Measurements from ENCODE around the gene SHH.

Gene SHH

GRCh38 chr7:155842496-155843265 lies 30.4 kb upstream of the SHH start:
- no peak for DNase-seq

DNA sequence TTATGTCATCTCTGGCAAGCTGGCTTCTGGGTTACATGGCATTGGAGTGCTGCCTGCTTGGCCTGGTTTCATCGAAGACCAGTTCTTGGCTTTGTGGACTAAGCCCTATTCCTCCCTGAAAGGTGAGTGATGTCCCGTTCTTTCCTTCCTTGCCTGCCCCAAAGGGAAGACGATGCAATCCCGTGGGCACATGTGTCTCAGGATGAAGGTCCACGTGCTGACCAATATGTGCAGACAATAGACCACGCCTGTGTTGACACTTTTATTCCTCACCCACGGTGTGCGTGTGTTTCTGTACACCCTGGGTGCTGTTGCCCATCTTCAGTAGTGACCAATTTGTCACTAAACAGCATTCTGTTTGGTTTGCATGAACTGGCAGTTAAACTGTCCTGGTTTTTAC lies 28.6 kb upstream of the SHH start:
- no peak for DNase-seq

DNA sequence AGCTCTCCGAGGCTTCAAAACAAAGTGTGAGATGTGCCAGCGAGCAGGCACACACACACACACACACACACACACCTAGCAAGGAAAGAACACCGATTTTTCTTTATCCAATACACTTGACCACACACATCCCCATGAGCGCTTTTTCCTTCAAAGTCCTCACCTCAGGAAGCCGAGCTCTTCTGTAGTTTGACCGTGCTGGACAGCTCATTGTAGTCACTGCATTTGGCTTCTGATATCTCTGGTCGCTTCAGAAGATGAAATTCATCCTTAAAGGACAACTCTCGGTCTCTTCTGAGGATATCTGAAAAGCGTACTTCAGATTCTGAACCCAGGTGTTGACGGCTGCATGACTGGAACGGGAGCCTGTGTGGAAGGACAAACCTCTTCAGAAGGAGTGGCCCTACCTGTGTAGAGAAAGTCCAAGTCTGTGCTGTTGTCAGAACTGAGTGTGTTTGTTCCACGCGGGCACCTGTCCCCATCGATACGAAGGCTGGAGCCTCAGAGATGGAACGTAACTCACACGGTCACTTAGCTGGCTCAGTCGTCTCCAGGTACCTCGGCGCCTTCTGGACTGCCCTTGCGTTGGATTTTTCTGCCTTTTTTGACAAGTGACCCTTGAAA lies 28.1 kb upstream of the SHH start:
- no peak for DNase-seq

DNA sequence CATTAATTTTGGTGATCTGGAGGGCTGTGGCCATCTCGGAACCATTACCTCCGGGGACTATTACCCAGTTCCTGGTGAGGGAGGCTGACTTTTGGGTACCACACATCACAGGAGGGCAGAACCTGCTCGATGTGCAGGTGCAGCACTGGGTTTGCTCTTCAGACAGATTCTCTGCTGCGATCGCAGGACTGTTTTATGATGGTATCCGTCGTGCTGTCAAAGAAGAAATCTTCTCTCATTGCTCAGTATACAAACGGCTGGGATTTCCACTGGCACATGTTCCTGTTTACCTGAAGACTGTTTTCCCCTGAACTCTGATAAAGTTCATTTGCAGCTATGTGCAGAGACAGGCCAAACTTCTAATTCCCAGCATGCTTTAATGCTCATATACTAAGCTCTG lies 27.2 kb upstream of the SHH start:
- DNase-seq, result no peak

- DNase-seq, result peak; percentile 2
Measured at GRCh38 chr7:155838312-155838711, 26.0 kb upstream of the SHH start.

DNA sequence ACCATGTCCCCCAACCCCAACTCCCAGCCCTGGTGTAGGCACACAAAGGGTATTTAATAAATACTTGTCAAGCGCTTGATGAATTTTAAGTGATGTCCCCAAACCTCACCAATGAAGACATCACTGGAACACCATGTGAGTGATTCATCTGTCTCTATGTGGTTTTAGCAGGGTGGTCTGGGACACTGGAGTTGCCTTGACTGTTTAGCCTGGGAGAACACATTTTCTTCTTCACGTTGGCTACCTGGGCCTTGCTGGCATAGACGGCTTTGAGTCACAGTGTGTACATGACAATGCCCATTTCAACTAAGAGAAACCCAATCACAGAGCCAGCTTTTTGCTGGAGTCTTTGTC lies 24.8 kb upstream of the SHH start:
- no peak for DNase-seq

DNA sequence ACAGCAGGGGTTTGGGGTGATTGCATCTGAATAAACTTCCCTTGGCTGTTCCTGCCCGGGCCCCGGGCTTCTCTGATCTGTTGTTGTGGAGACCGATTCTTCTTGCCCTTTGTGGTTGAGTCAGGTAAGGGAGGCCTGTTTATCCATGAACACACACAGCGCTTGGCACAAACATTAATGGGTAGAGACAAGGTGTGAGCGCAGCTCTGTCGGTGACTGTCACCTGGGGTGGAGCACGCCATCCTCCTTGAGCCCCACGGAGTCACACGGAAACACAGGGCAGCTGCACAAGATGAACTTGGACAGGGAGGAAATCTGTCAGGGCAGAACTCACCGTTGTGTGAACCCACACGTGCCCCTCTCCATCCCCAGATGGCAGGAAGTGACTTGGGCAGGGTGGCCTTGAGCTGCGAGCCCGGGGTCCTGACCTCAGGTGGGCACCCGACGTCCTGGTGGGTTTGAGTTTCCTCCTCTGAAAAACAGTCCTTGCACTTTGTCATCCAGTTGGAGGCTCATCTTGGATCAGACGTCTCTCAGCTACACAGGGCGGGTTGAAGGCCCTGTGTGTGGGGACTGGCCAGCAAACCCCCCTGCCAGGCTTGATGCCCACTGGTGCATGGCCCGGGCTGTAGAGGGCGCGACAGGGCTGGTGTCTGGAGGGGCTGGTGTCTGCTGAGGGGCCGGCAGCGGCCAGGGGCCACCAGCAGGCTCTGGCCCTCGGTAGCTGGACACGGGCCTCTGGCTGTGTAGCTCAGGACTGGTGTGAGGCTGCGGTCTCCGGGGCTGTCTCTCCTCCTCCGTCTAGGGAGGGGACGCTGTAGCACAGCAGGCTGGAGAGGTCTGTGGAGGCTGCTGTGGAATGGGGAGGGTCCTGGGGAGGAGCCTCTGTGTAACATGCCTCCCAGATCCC lies 24.2 kb upstream of the SHH start:
- DNase-seq, result no peak

- DNase-seq, result no peak
Measured at GRCh38 chr7:155835446-155836215, 23.4 kb upstream of the SHH start.

- no peak for DNase-seq
Measured at GRCh38 chr7:155834486-155835048, 22.3 kb upstream of the SHH start.

DNA sequence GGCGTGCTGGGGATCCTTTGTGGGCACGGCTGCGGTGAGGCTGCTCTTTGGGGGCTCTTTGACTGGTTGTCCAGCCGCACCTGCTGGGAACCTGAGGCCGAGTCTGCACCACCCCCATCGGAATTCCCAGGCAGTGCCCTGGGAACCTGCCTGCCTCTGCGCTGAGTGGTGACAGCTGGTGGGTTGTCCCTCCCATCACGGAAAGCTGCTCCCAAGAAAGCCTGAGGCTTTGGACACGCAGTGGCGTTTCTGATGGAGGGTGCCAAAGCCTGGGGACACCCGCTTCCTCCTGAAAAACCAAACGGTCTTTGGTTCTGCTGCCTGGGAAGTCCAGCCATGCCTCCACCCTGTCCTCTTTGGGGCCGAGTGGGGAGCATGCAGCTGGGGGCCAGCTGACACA lies 21.4 kb upstream of the SHH start:
- no peak for DNase-seq

- no peak for DNase-seq
Measured at GRCh38 chr7:155832581-155832981, 20.3 kb upstream of the SHH start.

DNA sequence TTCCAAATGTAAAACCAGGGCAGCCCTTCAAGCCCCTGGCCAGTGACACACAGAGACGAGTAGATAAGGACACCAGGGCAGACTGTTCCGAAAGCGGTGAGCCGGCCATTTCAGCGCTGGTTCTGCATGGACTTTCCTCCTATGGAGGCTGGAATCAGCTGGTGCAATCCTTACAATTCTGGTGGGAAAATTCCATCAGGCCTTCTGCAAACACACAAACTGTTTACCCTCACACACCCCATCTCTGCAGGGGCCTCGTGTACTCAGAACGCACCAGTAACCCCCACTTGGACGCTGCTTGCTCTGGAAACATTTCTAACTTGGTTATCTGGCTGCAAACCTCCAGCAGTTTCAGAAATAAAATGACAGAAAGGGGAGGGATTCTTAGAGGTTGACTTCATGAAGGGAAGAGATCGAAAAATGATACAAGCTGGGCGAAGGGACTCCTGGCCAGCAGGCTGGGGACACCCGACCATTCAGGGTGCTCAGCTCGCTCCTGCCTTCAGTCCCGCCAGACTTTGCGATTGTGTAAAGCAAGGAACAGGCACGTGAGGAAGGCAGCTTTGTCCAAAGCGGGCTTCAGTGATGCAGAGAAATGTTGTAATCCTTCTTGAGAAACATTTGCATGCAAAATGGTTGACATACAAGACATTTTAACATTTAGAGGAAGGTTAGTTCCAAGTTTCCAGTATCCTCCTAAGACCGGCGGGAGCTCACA lies 19.7 kb upstream of the SHH start:
- no peak for DNase-seq

DNA sequence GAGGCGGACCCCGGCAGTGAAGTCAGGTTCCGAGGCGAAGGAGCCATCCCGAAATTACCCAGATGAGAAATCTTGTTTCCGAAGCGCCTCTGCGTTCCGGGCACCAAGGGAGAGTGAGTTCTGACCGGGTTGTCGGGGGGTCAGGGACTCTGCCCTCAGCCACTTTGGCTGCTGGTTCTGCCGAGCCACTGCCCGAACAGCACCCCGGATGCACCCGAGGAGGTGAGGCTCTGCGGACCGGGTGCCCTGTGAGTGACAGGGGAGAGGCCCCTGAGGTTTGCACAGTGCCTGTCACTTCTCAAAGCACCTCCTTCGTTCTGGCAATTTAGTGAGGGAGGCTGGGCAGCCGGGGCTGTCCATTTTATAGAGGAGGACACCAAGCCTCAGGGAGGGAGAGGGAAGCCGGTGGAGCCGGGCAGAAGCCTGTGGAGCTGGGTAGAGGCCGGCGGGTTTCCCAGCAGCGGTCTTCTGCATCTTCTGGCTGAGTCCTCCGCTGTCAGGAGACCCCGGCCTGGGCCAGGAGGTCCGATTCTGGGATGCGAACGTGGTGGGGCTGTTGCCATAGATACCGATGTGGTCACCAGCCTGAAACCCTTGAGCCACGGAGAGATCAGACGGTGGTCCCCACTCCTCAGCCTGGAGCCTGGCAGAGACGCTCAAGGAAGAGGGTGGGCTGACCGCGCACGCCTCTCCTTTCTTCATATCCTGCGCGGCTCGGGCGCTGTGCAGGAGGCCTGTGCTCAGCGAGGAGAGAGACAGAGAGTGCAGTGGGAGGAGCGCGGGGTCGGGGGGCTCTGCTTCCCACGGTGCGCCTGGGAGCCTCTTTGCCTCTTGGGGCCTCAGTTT lies 18.9 kb upstream of the SHH start:
- DNase-seq, result no peak

DNA sequence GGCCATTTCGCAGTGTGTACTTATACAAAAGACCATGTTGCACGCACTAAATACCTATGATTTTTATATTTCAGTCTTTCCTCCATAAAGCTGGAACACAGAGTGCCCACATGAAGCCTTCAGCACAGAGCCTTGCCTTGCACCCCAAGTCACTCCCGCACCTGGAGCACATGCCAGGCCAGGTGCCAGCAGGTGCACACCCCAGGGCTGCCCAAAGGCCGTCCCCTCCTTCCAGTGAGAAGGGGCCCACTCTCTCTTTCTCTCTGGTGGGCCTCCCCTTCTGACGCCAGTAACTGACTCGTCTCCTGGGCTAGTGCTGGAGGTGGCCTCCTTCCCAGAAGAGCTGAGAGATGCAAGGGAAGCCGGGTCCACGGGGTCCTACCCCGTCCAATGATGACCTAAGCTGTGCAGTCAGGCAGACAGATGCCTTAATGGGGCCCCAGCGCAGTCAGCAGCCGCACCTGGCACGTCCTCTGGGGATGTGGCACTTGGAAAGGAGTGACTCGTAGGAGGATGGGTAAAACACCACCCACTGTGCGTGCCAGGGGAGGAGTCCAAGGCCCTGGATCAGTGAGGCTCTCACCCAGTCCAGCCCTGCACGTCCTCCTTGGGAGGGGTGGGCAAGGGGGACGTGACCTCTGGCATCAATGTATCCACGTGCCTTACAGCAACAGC lies 17.7 kb upstream of the SHH start:
- DNase-seq, result no peak

DNA sequence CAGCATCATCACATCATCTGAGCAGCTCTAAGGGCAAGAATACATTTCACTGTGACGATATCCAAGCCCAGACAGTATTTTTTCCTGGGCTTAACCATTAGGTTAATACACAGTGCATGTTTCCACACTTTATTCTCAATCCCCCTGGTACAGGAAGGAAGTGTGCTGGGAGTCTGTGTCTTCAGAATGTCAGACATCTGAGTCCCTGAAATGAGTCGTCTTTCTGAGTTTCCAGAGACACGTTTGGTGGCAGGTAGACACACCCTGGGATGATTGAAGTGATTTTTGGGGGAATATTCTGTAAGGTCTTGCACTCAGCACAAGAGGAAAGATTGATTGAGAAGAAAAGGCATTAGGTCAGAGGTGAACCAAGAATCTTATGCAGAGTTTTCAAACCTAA lies 13.1 kb upstream of the SHH start:
- DNase-seq, result no peak

DNA sequence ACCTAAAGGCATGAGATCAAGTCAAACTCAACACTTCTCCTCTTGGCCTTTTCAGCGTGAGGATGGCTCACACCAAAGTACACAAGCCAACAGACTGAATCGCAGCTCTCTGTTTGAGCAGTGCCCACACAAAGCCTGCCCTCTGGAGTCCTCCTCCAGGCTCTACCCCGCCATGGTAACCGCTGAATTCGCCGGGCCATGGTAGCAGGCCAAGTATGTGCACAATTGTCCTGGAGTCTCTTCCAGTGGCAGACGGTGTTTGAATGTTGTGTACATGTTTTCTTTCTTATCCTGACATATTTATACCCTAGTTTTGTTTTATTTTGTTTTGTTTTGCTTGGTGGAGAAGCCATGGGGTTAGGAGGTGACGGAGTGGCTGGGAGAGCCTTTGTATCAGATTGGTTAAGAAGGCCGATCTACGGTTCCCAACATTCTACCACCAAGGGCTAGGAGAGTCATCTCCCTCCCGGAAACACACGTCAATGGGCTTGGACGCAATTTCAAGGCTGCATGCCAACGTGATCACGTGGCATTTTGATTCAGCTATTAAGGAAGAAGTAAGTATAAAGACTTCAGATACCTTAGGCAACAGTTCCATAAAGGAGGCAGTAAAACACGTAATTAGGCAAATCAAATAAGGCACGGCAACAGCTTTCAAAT lies 12.1 kb upstream of the SHH start:
- no peak for DNase-seq

DNA sequence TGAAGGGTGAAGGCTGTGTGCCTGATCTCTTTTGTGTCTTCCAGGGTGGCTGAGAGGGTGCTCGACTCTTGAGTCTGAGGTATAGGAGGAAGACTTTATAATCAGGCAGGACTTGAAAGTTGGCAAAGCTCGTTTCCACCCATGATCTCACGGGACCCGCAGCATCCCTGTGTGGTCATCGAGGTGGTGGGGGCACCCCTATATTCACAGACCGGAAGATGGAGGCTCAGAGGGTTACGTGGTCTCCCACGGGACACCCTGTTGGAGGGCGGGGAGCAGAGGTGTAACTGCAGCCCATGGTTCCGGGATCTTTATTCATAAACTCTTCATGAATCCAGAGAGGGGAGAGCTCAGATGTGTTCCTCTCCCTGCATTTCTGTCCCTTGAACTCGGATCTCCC lies 9.6 kb upstream of the SHH start:
- DNase-seq, result no peak

DNA sequence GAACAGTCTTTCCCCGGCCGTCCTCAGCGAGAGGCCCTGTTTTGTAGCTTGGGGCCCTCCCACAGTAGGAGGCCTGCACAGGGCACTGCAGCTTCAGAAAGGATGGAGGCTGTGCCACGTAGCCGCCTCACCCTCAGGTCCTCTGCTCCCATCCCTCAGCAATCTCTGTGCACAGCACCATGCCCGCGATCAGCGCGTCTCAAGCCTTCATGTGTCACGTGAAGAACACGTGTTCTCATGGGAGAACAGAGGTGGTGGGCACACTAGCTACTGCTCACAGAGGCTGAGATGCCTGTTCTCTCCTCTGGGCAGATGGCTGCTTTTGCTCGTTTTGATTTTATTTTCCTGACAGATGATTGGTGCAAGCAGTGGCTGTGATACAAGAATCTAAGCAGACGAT lies 8.5 kb upstream of the SHH start:
- DNase-seq, result no peak

GRCh38 chr7:155820246-155820645 lies 8.0 kb upstream of the SHH start:
- DNase-seq, result no peak

DNA sequence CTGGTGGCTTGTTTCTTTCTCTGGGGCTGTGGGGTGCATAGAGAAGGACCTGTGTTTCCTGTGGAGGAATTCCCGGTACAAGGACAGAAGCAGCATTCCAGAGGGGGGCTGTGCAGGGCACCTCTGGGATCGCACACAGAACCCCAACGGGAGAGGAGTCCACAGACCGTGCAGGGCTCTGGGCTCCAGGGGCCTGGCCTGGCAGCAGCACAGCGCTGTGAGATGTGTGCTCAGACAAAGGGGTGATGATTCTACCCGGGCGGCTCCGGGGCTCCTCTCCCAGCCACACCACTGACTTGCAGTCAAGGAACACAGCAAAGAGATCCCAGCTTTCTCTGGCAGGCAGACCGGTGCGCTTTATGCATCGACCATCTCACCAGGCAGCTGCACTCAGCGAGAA lies 6.9 kb upstream of the SHH start:
- no peak for DNase-seq
